ENCODE data around the gene PIEZO2. TPM values are rescaled to one million over a fixed set of nuclear protein-coding genes. Genes with fewer than 3 reads are reported as not detected.

The PIEZO2 gene
- total and polyA plus RNA-seq, 2 experiments from 2014 or later = 24.5 to 70.8 TPM

DNA sequence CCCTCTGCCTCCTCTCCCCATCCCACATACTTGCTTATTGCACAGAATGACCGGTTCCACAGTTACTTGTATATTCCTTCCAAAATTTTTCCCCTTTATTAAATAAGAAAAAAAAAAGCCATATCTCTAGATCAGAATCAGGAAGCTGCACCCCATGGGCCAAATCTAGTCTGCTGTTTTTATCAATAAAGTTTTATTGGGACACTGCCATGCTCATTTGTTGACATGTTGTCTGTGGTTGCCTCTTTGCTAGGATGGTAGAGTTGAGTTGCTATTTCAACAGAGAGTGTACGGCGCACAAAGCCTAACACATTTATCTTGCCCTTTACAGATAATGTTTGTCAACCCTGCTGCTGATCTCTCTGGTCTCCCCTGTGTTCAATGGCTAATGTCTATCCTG is 15.8 kb upstream of the PIEZO2 start:
- no peaks in the 10 kb centered on the region for H3K4me1 ChIP-seq (ENCODE audit: insufficient read depth)

DNA sequence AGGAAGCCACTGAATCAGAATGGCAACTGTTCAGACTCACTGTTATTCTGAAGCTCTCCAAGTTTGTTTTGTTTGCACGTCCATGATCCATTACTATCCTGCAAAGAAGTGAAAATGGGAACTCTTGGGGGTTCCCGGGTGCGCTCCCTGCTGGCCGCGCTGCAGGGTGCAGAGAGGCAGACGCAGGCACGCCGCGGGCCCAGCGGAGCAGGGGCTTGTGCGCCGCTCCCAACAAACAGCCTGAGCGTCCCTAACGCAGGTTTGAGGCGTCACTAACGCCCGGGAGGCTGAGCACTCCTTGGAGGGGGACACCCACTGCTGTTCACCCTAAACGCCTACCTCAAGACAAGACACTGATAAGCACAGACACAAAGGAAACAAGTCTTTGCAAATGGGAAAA is 14.3 kb upstream of the PIEZO2 start:
- H3K4me2 ChIP-seq = peak overlapping the region; percentile 56

More for the DNA sequence above, 15.8 kb upstream of the PIEZO2 start:
- H3K9me2 ChIP-seq (replicated peaks; ENCODE audit: insufficient read depth) = no peaks in the 10 kb centered on the region
- no peak overlapping the region for H3K4me3 ChIP-seq
- WGBS (ENCODE audit: low lambda C conversion rate, missing lambda C conversion rate) = 89% methylated on average over 3 of the region's 3 CpGs
- no peaks in the 10 kb centered on the region for H4K20me1 ChIP-seq (ENCODE audit: insufficient read depth, poor library complexity, severe bottlenecking)
- H3K27me3 ChIP-seq = no peaks in the 10 kb centered on the region
- TF ChIP-seq, protein P1, sequence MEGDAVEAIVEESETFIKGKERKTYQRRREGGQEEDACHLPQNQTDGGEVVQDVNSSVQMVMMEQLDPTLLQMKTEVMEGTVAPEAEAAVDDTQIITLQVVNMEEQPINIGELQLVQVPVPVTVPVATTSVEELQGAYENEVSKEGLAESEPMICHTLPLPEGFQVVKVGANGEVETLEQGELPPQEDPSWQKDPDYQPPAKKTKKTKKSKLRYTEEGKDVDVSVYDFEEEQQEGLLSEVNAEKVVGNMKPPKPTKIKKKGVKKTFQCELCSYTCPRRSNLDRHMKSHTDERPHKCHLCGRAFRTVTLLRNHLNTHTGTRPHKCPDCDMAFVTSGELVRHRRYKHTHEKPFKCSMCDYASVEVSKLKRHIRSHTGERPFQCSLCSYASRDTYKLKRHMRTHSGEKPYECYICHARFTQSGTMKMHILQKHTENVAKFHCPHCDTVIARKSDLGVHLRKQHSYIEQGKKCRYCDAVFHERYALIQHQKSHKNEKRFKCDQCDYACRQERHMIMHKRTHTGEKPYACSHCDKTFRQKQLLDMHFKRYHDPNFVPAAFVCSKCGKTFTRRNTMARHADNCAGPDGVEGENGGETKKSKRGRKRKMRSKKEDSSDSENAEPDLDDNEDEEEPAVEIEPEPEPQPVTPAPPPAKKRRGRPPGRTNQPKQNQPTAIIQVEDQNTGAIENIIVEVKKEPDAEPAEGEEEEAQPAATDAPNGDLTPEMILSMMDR (IDR thresholded peaks at IDR 0.05; ENCODE audit: poor library complexity) = no peak
- TF ChIP-seq EZH2phosphoT487 (IDR thresholded peaks at IDR 0.05; ENCODE audit: low read depth, severe bottlenecking, unreplicated experiment) (no peak), EZH2 (IDR thresholded peaks at IDR 0.05; ENCODE audit: borderline replicate concordance) (no peak)
- no peaks in the 10 kb centered on the region for H3K36me3 ChIP-seq (replicated peaks; ENCODE audit: insufficient read depth, low read depth)
- H3K27ac ChIP-seq = no peak overlapping the region
- H2AFZ ChIP-seq = no peak overlapping the region
- H3K79me2 ChIP-seq = no peaks in the 10 kb centered on the region
- no peak overlapping the region for H3K4me2 ChIP-seq
- H3K9me3 ChIP-seq (ENCODE audit: low read depth) = no peaks in the 10 kb centered on the region
- DNase-seq (ENCODE audit: low spot score) = no peak

DNA sequence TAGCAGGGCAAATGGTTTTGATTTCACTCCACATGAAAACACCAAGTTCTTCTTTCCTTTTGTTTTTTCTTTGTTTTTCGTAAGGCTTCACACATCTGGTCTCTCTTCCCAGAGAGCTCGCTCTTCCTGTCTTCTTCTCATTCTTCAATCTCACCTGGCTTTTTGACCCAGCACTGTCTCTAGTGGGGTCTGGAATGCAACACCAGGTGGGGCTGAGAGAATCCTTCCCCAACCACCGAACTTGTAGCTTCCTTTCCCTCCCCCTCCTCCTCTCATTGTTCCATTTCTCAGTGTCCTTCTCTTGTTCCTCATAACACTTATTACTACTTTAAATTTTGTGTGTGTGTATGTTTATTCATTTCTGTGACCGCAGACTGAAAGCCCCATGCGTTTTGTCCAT is 13.5 kb upstream of the PIEZO2 start:
- Histone ChIP-seq H2AFZ (peak overlapping the region; percentile 1), H3K9me3 (ENCODE audit: low read depth) (no peaks in the 10 kb centered on the region), H3K36me3 (replicated peaks; ENCODE audit: insufficient read depth, low read depth) (no peaks in the 10 kb centered on the region), H3K27me3 (no peaks in the 10 kb centered on the region), H3K4me3 (no peak overlapping the region), H3K9me2 (replicated peaks; ENCODE audit: insufficient read depth) (no peaks in the 10 kb centered on the region), H3K4me1 (ENCODE audit: insufficient read depth) (no peaks in the 10 kb centered on the region), H4K20me1 (ENCODE audit: insufficient read depth, poor library complexity, severe bottlenecking) (no peaks in the 10 kb centered on the region), H3K79me2 (no peaks in the 10 kb centered on the region), H3K27ac (no peak overlapping the region), H3K4me2 (no peak overlapping the region)
- no peak for DNase-seq (ENCODE audit: low spot score)
- TF ChIP-seq EZH2phosphoT487 (IDR thresholded peaks at IDR 0.05; ENCODE audit: low read depth, severe bottlenecking, unreplicated experiment) (no peak), EZH2 (IDR thresholded peaks at IDR 0.05; ENCODE audit: borderline replicate concordance) (no peak)
- TF ChIP-seq, protein P1 (IDR thresholded peaks at IDR 0.05; ENCODE audit: poor library complexity) = no peak
- WGBS (ENCODE audit: low lambda C conversion rate, missing lambda C conversion rate) = 83% methylated on average over 5 of the region's 5 CpGs

More for the DNA sequence above, 14.3 kb upstream of the PIEZO2 start:
- H3K79me2 ChIP-seq = no peaks in the 10 kb centered on the region
- TF ChIP-seq, protein P1 (IDR thresholded peaks at IDR 0.05; ENCODE audit: poor library complexity) = peak; percentile 72
- TF ChIP-seq EZH2 (IDR thresholded peaks at IDR 0.05; ENCODE audit: borderline replicate concordance) (no peak), EZH2phosphoT487 (IDR thresholded peaks at IDR 0.05; ENCODE audit: low read depth, severe bottlenecking, unreplicated experiment) (no peak)
- 12% methylated on average over 18 of the region's 18 CpGs for WGBS (ENCODE audit: low lambda C conversion rate, missing lambda C conversion rate)
- peak; percentile 70 for DNase-seq (ENCODE audit: low spot score)
- H3K9me2 ChIP-seq (replicated peaks; ENCODE audit: insufficient read depth) = no peaks in the 10 kb centered on the region
- no peaks in the 10 kb centered on the region for H3K36me3 ChIP-seq (replicated peaks; ENCODE audit: insufficient read depth, low read depth)
- H3K27me3 ChIP-seq = no peaks in the 10 kb centered on the region
- no peak overlapping the region for H3K4me3 ChIP-seq
- no peaks in the 10 kb centered on the region for H3K9me3 ChIP-seq (ENCODE audit: low read depth)
- no peaks in the 10 kb centered on the region for H4K20me1 ChIP-seq (ENCODE audit: insufficient read depth, poor library complexity, severe bottlenecking)
- H3K27ac ChIP-seq = no peak overlapping the region
- no peaks in the 10 kb centered on the region for H3K4me1 ChIP-seq (ENCODE audit: insufficient read depth)
- H2AFZ ChIP-seq = peak overlapping the region; percentile 22

DNA sequence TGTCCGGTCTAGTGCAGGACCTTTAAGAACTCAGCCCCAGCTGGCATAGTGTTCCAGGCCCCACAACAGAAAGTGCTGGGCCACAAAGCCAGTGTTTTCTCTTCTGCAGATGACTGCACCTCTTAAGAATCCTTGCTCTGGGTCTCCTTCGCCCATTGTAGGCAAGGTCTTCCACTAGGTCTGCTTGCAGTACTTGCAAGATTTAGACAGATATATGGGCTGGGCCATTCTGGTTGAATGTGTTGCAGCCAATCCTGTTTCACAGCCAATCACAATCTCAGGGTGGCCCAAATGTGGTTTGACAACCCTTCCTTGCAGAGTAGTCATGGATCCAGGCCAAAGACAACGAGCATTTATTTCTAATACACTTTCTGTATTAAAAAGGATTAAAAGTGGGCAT is 13.1 kb upstream of the PIEZO2 start:
- Histone ChIP-seq H3K27me3 (no peaks in the 10 kb centered on the region), H3K27ac (no peak overlapping the region), H3K4me1 (ENCODE audit: insufficient read depth) (no peaks in the 10 kb centered on the region), H3K36me3 (replicated peaks; ENCODE audit: insufficient read depth, low read depth) (no peaks in the 10 kb centered on the region), H3K4me3 (no peak overlapping the region), H2AFZ (no peak overlapping the region), H3K79me2 (no peaks in the 10 kb centered on the region), H3K9me2 (replicated peaks; ENCODE audit: insufficient read depth) (no peaks in the 10 kb centered on the region), H4K20me1 (ENCODE audit: insufficient read depth, poor library complexity, severe bottlenecking) (no peaks in the 10 kb centered on the region), H3K4me2 (no peak overlapping the region), H3K9me3 (ENCODE audit: low read depth) (no peaks in the 10 kb centered on the region)
- TF ChIP-seq, protein P1 (IDR thresholded peaks at IDR 0.05; ENCODE audit: poor library complexity) = no peak
- TF ChIP-seq EZH2phosphoT487 (IDR thresholded peaks at IDR 0.05; ENCODE audit: low read depth, severe bottlenecking, unreplicated experiment) = no peak
- no peak for TF ChIP-seq EZH2 (IDR thresholded peaks at IDR 0.05; ENCODE audit: borderline replicate concordance)
- 91% methylated on average over 3 of the region's 3 CpGs for whole genome bisulfite sequencing (ENCODE audit: low lambda C conversion rate, missing lambda C conversion rate)
- DNase-seq (ENCODE audit: low spot score) = no peak

All from hepatocyte (in vitro differentiated cells).